Measurements from ENCODE around the gene TMEM106A.
"Not testable (repeated sequence)": the region's sequence is repeated elsewhere in the genome, so short reads cannot be mapped to it uniquely, and the experiment has no call there.

Gene TMEM106A

DNA sequence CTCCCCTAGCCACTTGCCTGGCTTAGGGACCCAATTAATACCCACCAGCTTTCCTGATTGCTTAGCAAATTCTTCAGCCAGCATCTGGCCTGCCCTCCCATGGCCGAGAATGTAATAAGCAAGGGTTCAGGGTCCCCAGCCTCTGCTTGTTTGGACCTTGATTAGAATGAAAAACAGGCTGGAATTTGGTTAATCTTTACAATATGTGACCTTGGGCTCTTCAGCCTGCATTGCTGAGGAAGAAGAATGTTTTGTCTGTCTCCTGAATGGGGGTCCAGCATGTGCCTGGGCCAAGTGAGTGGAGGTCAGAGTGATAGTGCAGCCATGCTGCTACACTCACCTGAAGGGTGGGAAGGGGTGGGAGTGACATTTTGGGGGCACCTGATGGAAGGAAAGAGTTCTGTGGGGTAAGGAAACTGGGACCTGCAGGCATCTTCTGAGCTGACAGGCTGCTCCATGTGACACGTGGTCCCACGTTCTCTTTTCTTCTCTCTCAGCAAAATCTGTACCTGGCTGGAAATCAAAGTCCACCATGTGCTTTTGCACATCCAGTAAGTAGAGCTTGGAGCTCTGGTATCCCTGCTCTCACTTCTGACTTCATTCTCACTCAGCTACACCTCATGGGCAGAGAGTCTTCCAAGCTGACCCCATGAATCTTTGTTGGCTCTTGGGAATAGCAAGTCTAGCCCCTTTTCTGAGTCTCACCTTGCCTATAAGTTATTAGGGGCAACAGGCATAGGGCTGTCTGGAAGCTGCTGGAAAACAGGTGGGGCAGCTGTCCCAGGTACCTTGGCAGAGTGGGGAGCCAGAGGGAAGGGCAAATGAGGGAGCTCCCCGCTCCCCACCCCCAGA lies 5.3 kb downstream of the TMEM106A start:
- peaks cover 10 to 16% of the 10 kb centered on the region in 2 donors for H3K36me3 ChIP-seq (ENCODE audit: control insufficient read depth in 2 of 2, insufficient read depth in 2 of 2, low read length in 2 of 2)
- H3K4me3 ChIP-seq (ENCODE audit: low read length in 2 of 2): no peak overlapping the region
- H3K9me3 ChIP-seq (ENCODE audit: control insufficient read depth in 2 of 2, low read length in 2 of 2): no peaks in the 10 kb centered on the region
- peaks cover 19% of the 10 kb centered on the region for H3K4me1 ChIP-seq (ENCODE audit: control insufficient read depth, insufficient read depth, low read length)
- no peak overlapping the region for H3K9ac ChIP-seq (ENCODE audit: low read length in 2 of 2)
- H3K27me3 ChIP-seq (ENCODE audit: control insufficient read depth in 1 of 2, insufficient read depth in 2 of 2, low read length in 2 of 2): no peaks in the 10 kb centered on the region
- no peak overlapping the region for H3K27ac ChIP-seq (ENCODE audit: low read length)

- peaks cover 13% of the 10 kb centered on the region for H3K4me1 ChIP-seq (ENCODE audit: control insufficient read depth, insufficient read depth, low read length)
- no peaks in the 10 kb centered on the region for H3K27me3 ChIP-seq (ENCODE audit: control insufficient read depth in 1 of 2, insufficient read depth in 2 of 2, low read length in 2 of 2)
- no peaks in the 10 kb centered on the region for H3K9me3 ChIP-seq (ENCODE audit: control insufficient read depth in 2 of 2, low read length in 2 of 2)
- H3K36me3 ChIP-seq (ENCODE audit: control insufficient read depth in 2 of 2, insufficient read depth in 2 of 2, low read length in 2 of 2): peaks cover 10 to 16% of the 10 kb centered on the region in 2 donors
- H3K27ac ChIP-seq (ENCODE audit: low read length): no peak overlapping the region
- no peak overlapping the region for H3K9ac ChIP-seq (ENCODE audit: low read length in 2 of 2)
- H3K4me3 ChIP-seq (ENCODE audit: low read length in 2 of 2): no peak overlapping the region
Measured at GRCh38 chr17:43217614-43218087, 6.0 kb downstream of the TMEM106A start.

- H3K4me1 ChIP-seq (ENCODE audit: control insufficient read depth, insufficient read depth, low read length): peaks cover 7% of the 10 kb centered on the region
- no peaks in the 10 kb centered on the region for H3K9me3 ChIP-seq (ENCODE audit: control insufficient read depth in 2 of 2, low read length in 2 of 2)
- H3K9ac ChIP-seq (ENCODE audit: low read length in 2 of 2): peak overlapping the region in 1 of 2 donors; percentile 29
- H3K4me3 ChIP-seq (ENCODE audit: low read length in 2 of 2): no peak overlapping the region
- H3K27ac ChIP-seq (ENCODE audit: low read length): no peak overlapping the region
- peaks cover 10 to 16% of the 10 kb centered on the region in 2 donors for H3K36me3 ChIP-seq (ENCODE audit: control insufficient read depth in 2 of 2, insufficient read depth in 2 of 2, low read length in 2 of 2)
- no peaks in the 10 kb centered on the region for H3K27me3 ChIP-seq (ENCODE audit: control insufficient read depth in 1 of 2, insufficient read depth in 2 of 2, low read length in 2 of 2)
Measured at GRCh38 chr17:43219001-43219400, 7.3 kb downstream of the TMEM106A start.

GRCh38 chr17:43219746-43220380 lies 8.2 kb downstream of the TMEM106A start:
- Histone ChIP-seq H3K27me3 (ENCODE audit: control insufficient read depth in 1 of 2, insufficient read depth in 2 of 2, low read length in 2 of 2) (no peaks in the 10 kb centered on the region), H3K9ac (ENCODE audit: low read length in 2 of 2) (peak overlapping the region in 1 of 2 donors; percentile 29), H3K4me3 (ENCODE audit: low read length in 2 of 2) (no peak overlapping the region), H3K36me3 (ENCODE audit: control insufficient read depth in 2 of 2, insufficient read depth in 2 of 2, low read length in 2 of 2) (peaks cover 10 to 18% of the 10 kb centered on the region in 2 donors), H3K9me3 (ENCODE audit: control insufficient read depth in 2 of 2, low read length in 2 of 2) (no peaks in the 10 kb centered on the region), H3K27ac (ENCODE audit: low read length) (no peak overlapping the region), H3K4me1 (ENCODE audit: control insufficient read depth, insufficient read depth, low read length) (peaks cover 7% of the 10 kb centered on the region)

DNA sequence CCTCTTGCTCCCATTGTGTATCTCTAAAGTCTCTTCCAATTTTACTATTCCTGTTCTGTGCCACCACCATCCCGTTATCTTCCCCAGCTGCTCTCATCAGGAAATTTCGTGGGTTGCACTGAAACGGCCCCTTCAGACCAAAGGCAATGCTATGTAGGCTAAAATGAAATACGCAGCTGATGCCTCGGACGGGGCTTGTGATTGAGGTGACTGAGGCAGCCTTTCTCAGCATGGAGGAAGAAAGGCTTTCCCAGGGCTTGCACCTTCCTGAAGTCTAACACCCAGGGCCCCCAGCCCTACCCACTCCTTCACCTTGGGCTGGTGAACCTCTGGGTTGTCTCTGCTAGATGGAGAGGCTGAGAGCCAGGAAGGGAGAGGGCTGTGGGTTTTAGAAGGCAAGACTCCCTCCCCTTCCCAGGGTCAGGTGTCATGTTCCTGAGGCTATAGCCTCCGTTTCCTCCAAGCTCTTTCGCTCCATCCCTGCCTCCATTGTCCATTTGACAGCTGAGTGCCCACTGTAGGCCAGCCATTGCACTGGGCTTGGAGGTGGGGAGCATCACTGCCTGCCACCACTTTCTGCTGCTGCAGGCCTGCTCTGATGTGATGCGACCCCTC lies 8.9 kb downstream of the TMEM106A start:
- Histone ChIP-seq H3K4me3 (ENCODE audit: low read length in 2 of 2) (no peak overlapping the region), H3K36me3 (ENCODE audit: control insufficient read depth in 2 of 2, insufficient read depth in 2 of 2, low read length in 2 of 2) (peaks cover 9 to 18% of the 10 kb centered on the region in 2 donors), H3K9me3 (ENCODE audit: control insufficient read depth in 2 of 2, low read length in 2 of 2) (no peaks in the 10 kb centered on the region)

DNA sequence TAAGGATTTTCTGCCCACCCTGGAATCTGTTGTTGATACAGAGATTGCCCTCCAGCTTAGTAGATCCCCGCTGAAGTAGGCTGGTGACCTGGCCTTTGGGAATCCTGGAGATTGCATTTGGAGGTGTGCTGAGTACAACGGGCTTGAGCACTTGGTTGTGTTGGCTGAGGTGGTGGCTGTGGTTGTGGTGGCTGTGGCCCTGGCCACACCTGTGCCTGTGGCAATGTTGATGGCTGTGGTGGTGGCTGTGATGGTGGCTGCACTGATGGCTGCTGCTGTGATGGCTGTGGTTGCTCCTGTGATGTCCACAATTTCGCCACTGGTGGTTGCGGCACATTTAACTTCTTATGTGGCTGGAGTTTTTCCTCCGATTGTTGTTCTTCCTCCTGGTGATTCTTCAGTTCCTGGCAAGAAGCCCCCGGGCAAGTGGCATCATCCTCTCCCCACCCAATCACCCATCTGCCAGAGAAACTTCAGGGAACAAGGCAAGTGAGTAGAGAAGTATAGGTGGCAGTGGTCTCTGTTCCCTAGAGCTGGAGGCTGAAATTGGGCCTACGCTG lies 12.6 kb downstream of the TMEM106A start:
- Histone ChIP-seq H3K27ac (ENCODE audit: low read length) (no peak overlapping the region), H3K9ac (ENCODE audit: low read length in 2 of 2) (no peak overlapping the region), H3K4me1 (ENCODE audit: control insufficient read depth, insufficient read depth, low read length) (peaks cover 7% of the 10 kb centered on the region), H3K27me3 (ENCODE audit: control insufficient read depth in 1 of 2, insufficient read depth in 2 of 2, low read length in 2 of 2) (no peaks in the 10 kb centered on the region), H3K4me3 (ENCODE audit: low read length in 2 of 2) (no peak overlapping the region), H3K36me3 (ENCODE audit: control insufficient read depth in 2 of 2, insufficient read depth in 2 of 2, low read length in 2 of 2) (peaks cover 0 to 2% of the 10 kb centered on the region in 2 donors), H3K9me3 (ENCODE audit: control insufficient read depth in 2 of 2, low read length in 2 of 2) (no peaks in the 10 kb centered on the region)

More for the DNA sequence above, 8.9 kb downstream of the TMEM106A start:
- H3K9ac ChIP-seq (ENCODE audit: low read length in 2 of 2): no peak overlapping the region
- no peaks in the 10 kb centered on the region for H3K27me3 ChIP-seq (ENCODE audit: control insufficient read depth in 1 of 2, insufficient read depth in 2 of 2, low read length in 2 of 2)
- no peak overlapping the region for H3K27ac ChIP-seq (ENCODE audit: low read length)
- peaks cover 7% of the 10 kb centered on the region for H3K4me1 ChIP-seq (ENCODE audit: control insufficient read depth, insufficient read depth, low read length)

DNA sequence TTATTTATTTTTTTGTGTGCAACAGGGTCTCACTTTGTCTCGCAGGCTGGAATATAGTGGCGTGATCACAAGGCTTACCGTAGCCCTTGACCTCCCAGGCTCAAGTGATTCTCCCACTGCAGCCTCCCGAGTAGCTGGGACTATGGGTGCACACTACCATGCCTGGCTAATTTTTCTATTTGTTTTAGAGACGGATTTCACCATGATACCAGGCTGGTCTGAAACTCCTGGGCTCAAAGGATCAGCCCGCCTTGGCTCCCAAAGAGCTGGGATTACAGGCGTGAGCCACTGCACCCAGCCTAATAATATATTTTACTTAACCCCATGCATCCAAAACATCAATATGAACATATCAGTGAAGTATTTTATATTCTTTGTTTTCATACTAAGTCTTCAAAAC lies 14.7 kb downstream of the TMEM106A start:
- no peak overlapping the region for H3K27ac ChIP-seq (ENCODE audit: low read length)
- no peaks in the 10 kb centered on the region for H3K27me3 ChIP-seq (ENCODE audit: control insufficient read depth in 1 of 2, insufficient read depth in 2 of 2, low read length in 2 of 2)
- H3K9ac ChIP-seq (ENCODE audit: low read length in 2 of 2): no peak overlapping the region
- H3K9me3 ChIP-seq (ENCODE audit: control insufficient read depth in 2 of 2, low read length in 2 of 2): no peaks in the 10 kb centered on the region
- peaks cover 0 to 2% of the 10 kb centered on the region in 2 donors for H3K36me3 ChIP-seq (ENCODE audit: control insufficient read depth in 2 of 2, insufficient read depth in 2 of 2, low read length in 2 of 2)
- no peak overlapping the region for H3K4me3 ChIP-seq (ENCODE audit: low read length in 2 of 2)
- no peaks in the 10 kb centered on the region for H3K4me1 ChIP-seq (ENCODE audit: control insufficient read depth, insufficient read depth, low read length)

DNA sequence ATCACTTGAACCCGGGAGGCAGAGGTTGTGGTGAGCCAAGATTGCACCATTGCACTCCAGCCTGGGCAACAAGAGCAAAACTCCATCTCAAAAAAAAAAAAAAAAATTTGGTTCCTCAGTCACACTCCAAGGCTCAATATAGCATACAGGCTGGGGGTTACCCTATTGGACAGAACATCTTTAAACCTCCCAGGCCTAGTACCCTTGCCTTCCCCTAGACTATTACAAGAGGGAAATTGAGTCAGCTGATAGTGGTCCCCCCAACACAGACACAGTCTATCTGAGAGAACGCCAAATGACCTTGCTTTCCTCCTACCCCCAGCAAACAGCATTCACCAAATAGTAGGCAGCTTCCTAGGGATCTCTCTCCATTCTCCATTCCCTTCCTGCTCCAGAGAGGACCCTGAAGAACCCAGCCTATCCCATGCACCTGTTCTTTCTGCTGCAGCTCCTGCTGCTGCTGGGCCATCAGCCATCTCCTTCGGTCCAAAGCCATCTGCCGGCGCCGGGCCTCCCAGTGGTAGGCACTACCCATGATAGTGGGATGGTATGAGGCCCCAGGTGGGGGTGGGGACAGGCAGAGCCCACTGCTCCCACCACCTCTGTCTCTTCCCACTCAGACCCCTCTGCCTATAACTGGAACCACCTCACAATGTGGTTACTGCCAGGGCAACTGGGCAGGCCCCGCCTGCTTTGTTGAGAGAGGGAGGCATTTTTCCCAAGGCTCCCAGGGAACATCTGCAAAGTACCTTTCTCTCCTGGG lies 16.5 kb downstream of the TMEM106A start, which contains the start of gene CCDC200:
Gene CCDC200, minus strand, starts transcription at position 604 of the 763 bp plus-strand sequence. Its CDS starts 69 bp downstream, at position 535.
- not testable (repeated sequence) for H3K27ac ChIP-seq (ENCODE audit: low read length); H3K9me3 ChIP-seq (ENCODE audit: control insufficient read depth in 2 of 2, low read length in 2 of 2); H3K27me3 ChIP-seq (ENCODE audit: control insufficient read depth in 1 of 2, insufficient read depth in 2 of 2, low read length in 2 of 2); H3K4me3 ChIP-seq (ENCODE audit: low read length in 2 of 2); H3K4me1 ChIP-seq (ENCODE audit: control insufficient read depth, insufficient read depth, low read length); H3K9ac ChIP-seq (ENCODE audit: low read length in 2 of 2); H3K36me3 ChIP-seq (ENCODE audit: control insufficient read depth in 2 of 2, insufficient read depth in 2 of 2, low read length in 2 of 2)

DNA sequence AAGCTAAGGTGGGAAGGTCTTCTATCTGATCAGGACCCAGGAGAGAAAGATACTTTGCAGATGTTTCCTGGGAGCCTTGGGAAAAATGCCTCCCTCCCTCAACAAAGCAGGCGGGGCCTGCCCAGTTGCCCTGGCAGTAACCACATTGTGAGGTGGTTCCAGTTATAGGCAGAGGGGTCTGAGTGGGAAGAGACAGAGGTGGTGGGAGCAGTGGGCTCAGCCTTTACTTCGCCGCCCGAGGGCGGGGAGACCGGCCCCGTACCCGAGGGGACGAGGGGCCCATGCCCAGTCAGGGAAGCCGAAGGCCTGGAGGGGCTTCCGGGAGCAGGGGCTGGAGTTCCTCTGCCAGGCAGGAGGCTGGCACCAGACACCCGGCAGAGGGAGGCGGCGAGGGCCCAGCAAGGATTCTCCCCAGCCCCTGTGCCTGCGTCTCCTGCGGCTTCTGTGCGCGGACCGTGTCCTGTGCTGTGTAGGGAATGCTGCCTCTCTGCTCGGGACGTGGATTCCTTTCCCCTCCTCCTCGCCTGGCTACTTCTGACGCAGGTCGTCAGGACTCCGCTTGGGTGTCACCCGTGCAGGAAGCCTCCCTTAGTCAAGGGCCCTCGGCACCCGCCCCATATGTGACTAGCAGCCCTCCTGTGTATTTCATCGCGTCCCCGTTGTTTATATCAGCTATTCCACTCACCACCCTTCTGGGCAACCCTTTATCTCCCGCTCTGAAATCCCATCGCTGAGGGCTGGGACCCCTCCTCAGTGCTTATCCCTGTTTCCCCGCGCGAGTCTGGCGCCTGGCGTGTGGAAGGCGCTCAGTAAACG lies 19.7 kb downstream of the TMEM106A start:
- H3K36me3 ChIP-seq (ENCODE audit: control insufficient read depth in 2 of 2, insufficient read depth in 2 of 2, low read length in 2 of 2); H3K27me3 ChIP-seq (ENCODE audit: control insufficient read depth in 1 of 2, insufficient read depth in 2 of 2, low read length in 2 of 2); H3K4me1 ChIP-seq (ENCODE audit: control insufficient read depth, insufficient read depth, low read length); H3K9me3 ChIP-seq (ENCODE audit: control insufficient read depth in 2 of 2, low read length in 2 of 2): not testable (repeated sequence)
- Histone ChIP-seq H3K9ac (ENCODE audit: low read length in 2 of 2) (peak overlapping the region; percentile 72 to 81), H3K4me3 (ENCODE audit: low read length in 2 of 2) (peak overlapping the region in 1 of 2 donors; percentile 68), H3K27ac (ENCODE audit: low read length) (peak overlapping the region; percentile 87)
